Astrocyte (in vitro differentiated cells and primary cell): ENCODE measurements around the gene HEXIM2. TPM values are rescaled to one million over a fixed set of nuclear protein-coding genes. Genes with fewer than 3 reads are reported as not detected.

Experiments used
- DNase-seq: peaks from one replicate; pipeline ENCODE4 v3.0.0-alpha.2; 2010; ENCODE audit warnings: low read depth
- FAIRE-seq: peaks from 2 replicates; lab custom pipeline; 2011; peaks lifted over from hg19 to GRCh38; lab: Jason Lieb, UNC
- H2AFZ ChIP-seq: 2 replicates; pipeline ENCODE4 v1.6.0; 2012; ENCODE audit warnings: low read depth, low read length, inconsistent platforms
- H3K27ac ChIP-seq: 2 replicates; pipeline ENCODE4 v1.5.1; 2011; ENCODE audit warnings: low read depth, low read length, inconsistent platforms
- H3K27me3 ChIP-seq: 2 replicates; pipeline ENCODE4 v1.6.0; 2011; ENCODE audit warnings: low read length, inconsistent platforms; ENCODE audit not compliant: insufficient read depth
- H3K36me3 ChIP-seq: 2 replicates; pipeline ENCODE4 v1.5.1; 2011; ENCODE audit warnings: low read length, inconsistent platforms; ENCODE audit not compliant: insufficient read depth
- H3K4me1 ChIP-seq: 2 replicates; pipeline ENCODE4 v1.5.1; 2011; ENCODE audit warnings: low read length, inconsistent platforms; ENCODE audit not compliant: insufficient read depth
- H3K4me2 ChIP-seq: 2 replicates; pipeline ENCODE4 v1.6.0; 2012; ENCODE audit warnings: low read length, inconsistent platforms
- H3K4me3 ChIP-seq: 2 replicates; pipeline ENCODE4 v1.5.1; 2011; ENCODE audit warnings: low read depth, mild to moderate bottlenecking, low read length, inconsistent platforms; ENCODE audit not compliant: insufficient read depth
- H3K79me2 ChIP-seq: 2 replicates; pipeline ENCODE4 v1.6.0; 2012; ENCODE audit warnings: mild to moderate bottlenecking, low read length, inconsistent platforms; ENCODE audit not compliant: insufficient read depth
- H3K9ac ChIP-seq: 2 replicates; pipeline ENCODE4 v1.6.0; 2012; ENCODE audit warnings: mild to moderate bottlenecking, low read length, inconsistent platforms
- H3K9me3 ChIP-seq: 2 replicates; pipeline ENCODE4 v1.5.1; 2012; ENCODE audit warnings: low read depth, mild to moderate bottlenecking, low read length, inconsistent platforms; ENCODE audit not compliant: insufficient read depth
- H4K20me1 ChIP-seq: 2 replicates; pipeline ENCODE4 v1.6.0; 2012; ENCODE audit warnings: low read length, inconsistent platforms; ENCODE audit not compliant: insufficient read depth
- H3K27ac Mint-ChIP-seq: one replicate; pipeline ENCODE4 v1.8.0; 2021; ENCODE audit warnings: mild to moderate bottlenecking, mixed read lengths; ENCODE audit not compliant: unreplicated experiment
- H3K27me3 Mint-ChIP-seq: one replicate; pipeline ENCODE4 v1.8.0; 2021; ENCODE audit warnings: low read depth, mixed read lengths; ENCODE audit not compliant: unreplicated experiment
- H3K36me3 Mint-ChIP-seq: one replicate; pipeline ENCODE4 v1.8.0; 2021; ENCODE audit warnings: low read depth, mixed read lengths; ENCODE audit not compliant: unreplicated experiment
- H3K4me1 Mint-ChIP-seq: one replicate; pipeline ENCODE4 v1.8.0; 2021; ENCODE audit warnings: low read depth, mixed read lengths; ENCODE audit not compliant: unreplicated experiment
- H3K4me3 Mint-ChIP-seq: one replicate; pipeline ENCODE4 v1.8.0; 2021; ENCODE audit warnings: mild to moderate bottlenecking, moderate library complexity, mixed read lengths; ENCODE audit not compliant: unreplicated experiment
- H3K9me3 Mint-ChIP-seq: one replicate; pipeline ENCODE4 v1.8.0; 2021; ENCODE audit warnings: mild to moderate bottlenecking, mixed read lengths; ENCODE audit not compliant: unreplicated experiment
- CTCF ChIP-seq: IDR thresholded peaks from 2 replicates; pipeline ENCODE4 v1.5.1; 2011; ENCODE audit warnings: low read depth, mild to moderate bottlenecking, inconsistent platforms, low read length, moderate library complexity; ENCODE audit not compliant: insufficient read depth
- EZH2 ChIP-seq: IDR thresholded peaks from 2 replicates; pipeline ENCODE4 v1.6.1; 2012; ENCODE audit warnings: mild to moderate bottlenecking, low read length, inconsistent platforms; ENCODE audit not compliant: insufficient read depth
- total RNA-seq: library from RNA; stranded (reverse); gene quantifications from 2 replicates; pipeline ENCODE4 v1.2.1, GENCODE V29; 2021

HEXIM2 gene
- total RNA-seq, 1 donor from 2014 or later: 9.0 TPM

- Histone ChIP-seq H3K9ac (no peak overlapping the region), H3K4me1 (peaks cover 3% of the 10 kb centered on the region), H3K27me3 (no peaks in the 10 kb centered on the region), H3K79me2 (no peaks in the 10 kb centered on the region), H3K4me2 (no peak overlapping the region), H3K9me3 (no peaks in the 10 kb centered on the region), H3K36me3 (no peaks in the 10 kb centered on the region), H4K20me1 (no peaks in the 10 kb centered on the region), H3K27ac (no peak overlapping the region), H3K4me3 (no peak overlapping the region), H2AFZ (no peak overlapping the region)
- H3K4me1 Mint-ChIP-seq: no peaks in the 10 kb centered on the region
- DNase-seq: no peak
- FAIRE-seq: no peak
- peaks cover 2% of the 10 kb centered on the region for H3K36me3 Mint-ChIP-seq
- no peaks in the 10 kb centered on the region for H3K9me3 Mint-ChIP-seq
- no peak overlapping the region for H3K27ac Mint-ChIP-seq
- TF ChIP-seq EZH2: no peak
- no peak for TF ChIP-seq CTCF
- H3K27me3 Mint-ChIP-seq: no peaks in the 10 kb centered on the region
- H3K4me3 Mint-ChIP-seq: no peak overlapping the region
Observed at GRCh38 chr17:45137561-45138305, 23.9 kb upstream of the HEXIM2 start.

GRCh38 chr17:45138911-45139532, 22.7 kb upstream of the HEXIM2 start:
- Histone ChIP-seq H3K9me3 (no peaks in the 10 kb centered on the region), H3K9ac (no peak overlapping the region), H3K4me2 (no peak overlapping the region), H3K4me3 (no peak overlapping the region), H3K79me2 (no peaks in the 10 kb centered on the region), H3K27ac (no peak overlapping the region), H3K36me3 (no peaks in the 10 kb centered on the region), H3K4me1 (peaks cover 4% of the 10 kb centered on the region), H4K20me1 (no peaks in the 10 kb centered on the region), H2AFZ (no peak overlapping the region), H3K27me3 (no peaks in the 10 kb centered on the region)
- Mint-ChIP-seq H3K4me3 (no peak overlapping the region), H3K27ac (no peak overlapping the region), H3K36me3 (peaks cover 2% of the 10 kb centered on the region), H3K27me3 (no peaks in the 10 kb centered on the region), H3K4me1 (no peaks in the 10 kb centered on the region), H3K9me3 (no peaks in the 10 kb centered on the region)
- no peak for TF ChIP-seq CTCF
- TF ChIP-seq EZH2: no peak
- FAIRE-seq (no peak), DNase-seq (no peak)

GRCh38 chr17:45139533-45139920, 22.1 kb upstream of the HEXIM2 start:
- Histone ChIP-seq H3K4me3 (no peak overlapping the region), H3K9me3 (no peaks in the 10 kb centered on the region), H3K4me2 (no peak overlapping the region), H2AFZ (no peak overlapping the region), H3K27me3 (no peaks in the 10 kb centered on the region), H3K27ac (no peak overlapping the region), H3K36me3 (no peaks in the 10 kb centered on the region), H3K4me1 (peaks cover 4% of the 10 kb centered on the region), H3K79me2 (no peaks in the 10 kb centered on the region), H3K9ac (no peak overlapping the region), H4K20me1 (no peaks in the 10 kb centered on the region)
- Mint-ChIP-seq H3K4me3 (no peak overlapping the region), H3K4me1 (no peaks in the 10 kb centered on the region), H3K27me3 (no peaks in the 10 kb centered on the region), H3K9me3 (no peaks in the 10 kb centered on the region), H3K36me3 (peaks cover 2% of the 10 kb centered on the region), H3K27ac (no peak overlapping the region)
- no peak for FAIRE-seq
- TF ChIP-seq CTCF: no peak
- TF ChIP-seq EZH2: no peak
- DNase-seq: no peak
